RWPE1 (cell line): Measurements from ENCODE around the gene ENPEP.
"Not testable (repeated sequence)": the region's sequence is repeated elsewhere in the genome, so short reads cannot be mapped to it uniquely, and the experiment has no call there.

Experiments
- CTCF ChIA-PET: fragments of 350-600 bp; sonication (Branson Sonifier 250); formaldehyde crosslinking; extraction: SDS; loops from one replicate; lab custom pipeline; 2021; lab: Yijun Ruan, JAX
- POLR2A ChIA-PET: fragments of 400-600 bp; formaldehyde crosslinking; extraction: SDS; loops from one replicate; lab custom pipeline; 2020; ENCODE audit warnings: antibody characterized with exemption; ENCODE audit not compliant: low non-redundant PET; lab: Yijun Ruan, JAX
- DNase-seq: peaks from one replicate; pipeline ENCODE4 v3.0.0; 2012; ENCODE audit warnings: low spot score
- H3K27ac ChIP-seq: fragments of 450-650 bp; 2 replicates; pipeline ENCODE4 v1.5.1; 2017
- TF ChIP-seq, protein P1 (sequence below): fragments of 450-650 bp; conservative IDR thresholded peaks from 2 replicates; pipeline ENCODE4 v1.5.1; 2017; ENCODE audit warnings: low read depth, mild to moderate bottlenecking

Gene ENPEP, protein sequence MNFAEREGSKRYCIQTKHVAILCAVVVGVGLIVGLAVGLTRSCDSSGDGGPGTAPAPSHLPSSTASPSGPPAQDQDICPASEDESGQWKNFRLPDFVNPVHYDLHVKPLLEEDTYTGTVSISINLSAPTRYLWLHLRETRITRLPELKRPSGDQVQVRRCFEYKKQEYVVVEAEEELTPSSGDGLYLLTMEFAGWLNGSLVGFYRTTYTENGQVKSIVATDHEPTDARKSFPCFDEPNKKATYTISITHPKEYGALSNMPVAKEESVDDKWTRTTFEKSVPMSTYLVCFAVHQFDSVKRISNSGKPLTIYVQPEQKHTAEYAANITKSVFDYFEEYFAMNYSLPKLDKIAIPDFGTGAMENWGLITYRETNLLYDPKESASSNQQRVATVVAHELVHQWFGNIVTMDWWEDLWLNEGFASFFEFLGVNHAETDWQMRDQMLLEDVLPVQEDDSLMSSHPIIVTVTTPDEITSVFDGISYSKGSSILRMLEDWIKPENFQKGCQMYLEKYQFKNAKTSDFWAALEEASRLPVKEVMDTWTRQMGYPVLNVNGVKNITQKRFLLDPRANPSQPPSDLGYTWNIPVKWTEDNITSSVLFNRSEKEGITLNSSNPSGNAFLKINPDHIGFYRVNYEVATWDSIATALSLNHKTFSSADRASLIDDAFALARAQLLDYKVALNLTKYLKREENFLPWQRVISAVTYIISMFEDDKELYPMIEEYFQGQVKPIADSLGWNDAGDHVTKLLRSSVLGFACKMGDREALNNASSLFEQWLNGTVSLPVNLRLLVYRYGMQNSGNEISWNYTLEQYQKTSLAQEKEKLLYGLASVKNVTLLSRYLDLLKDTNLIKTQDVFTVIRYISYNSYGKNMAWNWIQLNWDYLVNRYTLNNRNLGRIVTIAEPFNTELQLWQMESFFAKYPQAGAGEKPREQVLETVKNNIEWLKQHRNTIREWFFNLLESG

DNA sequence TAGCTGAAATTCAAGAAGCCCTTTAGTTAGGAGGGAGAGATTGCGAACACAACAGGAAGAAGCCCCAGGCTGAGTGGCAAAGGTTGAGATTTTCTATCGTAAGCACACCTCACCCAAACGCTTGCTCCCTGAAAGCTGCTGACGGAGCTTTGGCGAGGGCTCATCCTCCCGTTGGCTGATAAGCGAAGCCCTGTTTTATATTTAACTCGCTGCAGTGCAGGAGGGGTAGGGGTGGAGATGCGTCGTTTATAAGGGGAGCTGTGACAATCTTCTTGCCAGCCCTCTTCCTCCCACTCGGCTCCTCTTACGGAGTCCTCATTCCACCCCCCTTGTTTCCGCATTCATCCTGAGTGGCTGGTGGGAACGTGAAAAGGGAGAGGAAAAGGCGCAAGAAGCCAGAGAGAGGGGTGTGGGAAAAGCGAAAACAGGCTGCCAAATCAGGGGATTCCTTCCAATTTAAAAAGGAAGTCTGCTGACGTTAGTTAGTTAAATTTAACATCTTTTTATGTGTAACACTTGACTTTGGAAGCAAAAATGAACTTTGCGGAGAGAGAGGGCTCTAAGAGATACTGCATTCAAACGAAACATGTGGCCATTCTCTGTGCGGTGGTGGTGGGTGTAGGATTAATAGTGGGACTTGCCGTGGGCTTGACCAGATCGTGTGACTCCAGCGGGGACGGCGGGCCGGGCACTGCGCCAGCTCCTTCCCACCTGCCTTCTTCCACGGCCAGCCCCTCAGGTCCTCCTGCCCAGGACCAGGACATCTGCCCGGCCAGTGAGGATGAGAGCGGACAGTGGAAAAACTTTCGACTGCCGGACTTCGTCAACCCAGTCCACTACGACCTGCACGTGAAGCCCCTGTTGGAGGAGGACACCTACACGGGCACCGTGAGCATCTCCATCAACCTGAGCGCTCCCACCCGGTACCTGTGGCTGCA lies at the start of gene ENPEP:
TSS of gene ENPEP (plus strand) at position 275 of the 938 bp plus-strand sequence. CDS start at position 535, 260 bp downstream.
- POLR2A ChIA-PET = no interaction called here
- CTCF ChIA-PET = interaction anchor here (0.6 kb wide), 1 partner anchor 129 kb away, joined by 3 read pairs; no protein-coding TSS in a partner anchor
- H3K27ac ChIP-seq = no peak within 1 kb of the TSS

DNA sequence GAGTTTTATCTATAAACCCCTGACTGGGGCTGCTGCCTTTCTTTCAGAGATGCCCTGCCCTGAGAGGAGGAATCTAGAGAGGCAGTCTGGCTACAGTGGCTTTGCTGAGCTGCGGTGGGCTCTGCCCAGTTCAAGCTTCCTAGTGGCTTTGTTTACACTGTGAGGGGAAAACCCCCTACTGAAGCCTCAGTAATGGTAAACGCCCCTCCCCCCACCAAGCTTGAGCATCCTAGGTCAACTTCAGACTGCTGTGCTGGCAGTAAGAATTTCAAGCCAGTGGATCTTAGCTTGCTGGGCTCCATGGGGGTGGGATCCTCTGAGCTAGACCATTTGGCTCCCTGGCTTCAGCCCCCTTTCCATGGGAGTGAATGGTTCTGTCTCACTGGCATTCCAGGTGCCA lies 44.1 kb upstream of the ENPEP start:
- H3K27ac ChIP-seq, POLR2A ChIA-PET, DNase-seq, CTCF ChIA-PET: not testable (repeated sequence)

More for the DNA sequence above, at the start of gene ENPEP:
- TF ChIP-seq, protein P1, sequence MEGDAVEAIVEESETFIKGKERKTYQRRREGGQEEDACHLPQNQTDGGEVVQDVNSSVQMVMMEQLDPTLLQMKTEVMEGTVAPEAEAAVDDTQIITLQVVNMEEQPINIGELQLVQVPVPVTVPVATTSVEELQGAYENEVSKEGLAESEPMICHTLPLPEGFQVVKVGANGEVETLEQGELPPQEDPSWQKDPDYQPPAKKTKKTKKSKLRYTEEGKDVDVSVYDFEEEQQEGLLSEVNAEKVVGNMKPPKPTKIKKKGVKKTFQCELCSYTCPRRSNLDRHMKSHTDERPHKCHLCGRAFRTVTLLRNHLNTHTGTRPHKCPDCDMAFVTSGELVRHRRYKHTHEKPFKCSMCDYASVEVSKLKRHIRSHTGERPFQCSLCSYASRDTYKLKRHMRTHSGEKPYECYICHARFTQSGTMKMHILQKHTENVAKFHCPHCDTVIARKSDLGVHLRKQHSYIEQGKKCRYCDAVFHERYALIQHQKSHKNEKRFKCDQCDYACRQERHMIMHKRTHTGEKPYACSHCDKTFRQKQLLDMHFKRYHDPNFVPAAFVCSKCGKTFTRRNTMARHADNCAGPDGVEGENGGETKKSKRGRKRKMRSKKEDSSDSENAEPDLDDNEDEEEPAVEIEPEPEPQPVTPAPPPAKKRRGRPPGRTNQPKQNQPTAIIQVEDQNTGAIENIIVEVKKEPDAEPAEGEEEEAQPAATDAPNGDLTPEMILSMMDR = no peak
- no peak for DNase-seq

DNA sequence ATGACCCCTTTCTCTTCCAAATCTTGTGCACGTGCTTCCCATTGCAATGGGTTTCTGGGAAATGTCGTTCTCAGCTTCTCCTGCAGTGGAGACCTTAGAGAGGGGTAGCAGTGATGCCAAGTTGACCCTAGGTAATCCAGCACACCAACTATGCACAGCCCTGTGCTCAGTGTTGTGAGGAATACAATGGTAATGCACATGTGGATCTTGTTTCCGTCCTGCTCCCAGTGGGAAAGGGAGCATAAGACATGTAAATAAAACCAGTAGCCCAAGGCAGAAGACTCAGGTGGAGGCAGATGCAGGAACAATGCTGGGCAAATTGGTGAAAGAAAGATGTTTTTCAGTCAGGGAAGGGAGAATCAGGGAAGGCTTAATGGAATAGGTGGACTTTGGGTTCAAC lies 38.7 kb upstream of the ENPEP start:
- H3K27ac ChIP-seq, DNase-seq, POLR2A ChIA-PET, CTCF ChIA-PET: not testable (repeated sequence)

DNA sequence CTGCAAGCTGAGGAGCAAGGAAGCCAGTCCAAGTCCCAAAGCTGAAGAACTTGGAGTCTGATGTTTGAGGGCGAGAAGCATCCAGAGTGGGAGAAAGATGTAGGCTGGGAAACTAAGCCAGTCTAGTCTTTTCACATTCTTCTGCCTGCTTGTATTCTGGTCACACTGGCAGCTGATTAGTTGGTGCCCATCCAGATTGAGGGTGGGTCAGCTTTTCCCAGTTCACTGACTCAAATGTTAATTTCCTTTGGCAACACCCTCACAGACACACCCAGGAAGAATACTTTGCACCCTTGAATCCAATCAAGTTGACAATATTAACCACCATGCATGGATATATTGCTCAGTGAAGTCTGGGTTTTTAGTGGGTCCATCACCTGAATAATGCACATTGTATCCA lies 36.7 kb upstream of the ENPEP start:
- H3K27ac ChIP-seq, POLR2A ChIA-PET, DNase-seq: not testable (repeated sequence)
- CTCF ChIA-PET = interaction anchor here (0.5 to 0.8 kb wide), 2 partner anchors 82 to 1157 kb away, joined by 4 to 6 read pairs; no protein-coding TSS in a partner anchor

DNA sequence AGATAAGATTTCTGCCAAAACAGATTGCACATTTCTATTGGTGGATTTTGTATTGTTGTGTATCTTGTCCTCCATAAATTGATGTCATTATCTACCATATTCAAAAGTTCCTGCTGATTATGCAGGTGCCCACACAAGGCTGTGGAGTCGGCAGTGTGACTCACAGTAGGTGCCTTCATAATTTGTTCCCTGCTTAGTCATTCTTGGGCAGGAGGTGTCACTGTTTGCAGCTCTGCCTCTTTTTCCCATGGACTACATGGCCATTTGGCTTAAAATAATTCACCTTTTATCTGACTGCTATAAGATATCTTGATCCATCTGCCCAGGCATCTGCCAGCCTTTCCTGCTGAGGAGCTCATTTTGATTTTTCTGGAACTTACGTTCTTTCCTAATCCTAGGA lies 33.6 kb upstream of the ENPEP start:
- TF ChIP-seq, protein P1 = no peak
- CTCF ChIA-PET = no interaction called here
- no peak for DNase-seq
- POLR2A ChIA-PET = no interaction called here
- H3K27ac ChIP-seq = no peak overlapping the region

DNA sequence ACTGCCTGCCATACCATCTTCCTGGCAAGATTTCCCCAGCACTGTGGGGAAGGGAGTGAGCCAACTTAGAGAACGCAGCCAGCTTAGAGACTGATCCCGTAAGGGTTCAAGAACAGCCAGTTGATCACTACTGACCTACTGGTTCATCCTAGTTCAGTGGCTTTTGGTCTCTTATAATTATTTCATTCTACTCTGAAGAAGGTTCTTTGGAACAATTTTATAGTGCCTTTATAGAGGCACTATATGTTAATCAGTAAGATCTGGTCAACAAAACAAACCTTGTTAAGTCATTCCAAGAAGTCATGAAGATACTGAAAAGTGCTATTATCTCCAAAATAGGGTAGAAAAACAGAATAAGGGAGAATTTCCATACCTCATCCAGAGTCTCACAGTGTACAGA lies 33.2 kb upstream of the ENPEP start:
- H3K27ac ChIP-seq = no peak overlapping the region
- POLR2A ChIA-PET = no interaction called here
- DNase-seq = no peak
- CTCF ChIA-PET = no interaction called here
- TF ChIP-seq, protein P1 = no peak

DNA sequence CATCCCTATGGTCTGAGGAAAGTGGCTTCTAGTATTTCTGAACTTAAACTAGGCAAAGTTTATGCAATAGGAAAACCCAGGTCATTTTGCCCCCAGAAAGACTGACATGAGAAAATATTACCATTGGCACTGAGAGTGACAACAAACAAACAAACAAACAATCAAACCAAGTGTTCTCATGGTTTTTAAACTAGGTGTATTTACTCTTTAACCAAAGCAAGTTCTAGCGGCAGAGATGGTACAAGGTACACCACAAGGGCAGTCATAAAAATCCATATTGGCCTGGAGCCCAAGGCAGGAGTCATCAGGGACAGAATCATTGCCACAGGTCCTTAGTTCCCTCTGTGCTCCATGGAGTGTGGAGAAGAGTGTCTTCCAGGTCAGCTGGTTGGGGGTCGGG lies 26.0 kb upstream of the ENPEP start:
- ChIA-PET POLR2A (no interaction called here), CTCF (no interaction called here)
- H3K27ac ChIP-seq = no peak overlapping the region
- TF ChIP-seq, protein P1 = no peak
- no peak for DNase-seq
